ENCODE measurements around the gene HSPB8.

The HSPB8 gene

DNA sequence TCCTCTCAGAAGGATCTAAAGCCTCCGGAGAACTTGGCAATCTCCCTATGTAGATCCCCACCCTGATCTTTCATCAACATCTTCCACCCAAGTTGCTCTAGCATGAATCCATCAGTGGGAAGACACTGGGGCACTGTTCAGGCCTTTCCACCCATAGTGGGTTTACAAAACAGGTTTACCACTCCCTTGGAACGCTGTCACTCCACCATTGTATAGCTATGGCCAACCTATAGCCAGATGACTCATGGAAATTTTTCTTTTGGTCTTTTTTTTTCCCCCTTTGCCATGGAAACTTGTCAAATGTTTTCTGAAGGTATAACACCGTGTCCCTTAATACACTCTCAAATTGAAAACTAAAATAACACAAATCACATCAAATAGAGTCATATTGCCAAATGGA is 10.8 kb upstream of the HSPB8 start:
- no peak for DNase-seq (ENCODE audit: low read depth, low spot score)

DNA sequence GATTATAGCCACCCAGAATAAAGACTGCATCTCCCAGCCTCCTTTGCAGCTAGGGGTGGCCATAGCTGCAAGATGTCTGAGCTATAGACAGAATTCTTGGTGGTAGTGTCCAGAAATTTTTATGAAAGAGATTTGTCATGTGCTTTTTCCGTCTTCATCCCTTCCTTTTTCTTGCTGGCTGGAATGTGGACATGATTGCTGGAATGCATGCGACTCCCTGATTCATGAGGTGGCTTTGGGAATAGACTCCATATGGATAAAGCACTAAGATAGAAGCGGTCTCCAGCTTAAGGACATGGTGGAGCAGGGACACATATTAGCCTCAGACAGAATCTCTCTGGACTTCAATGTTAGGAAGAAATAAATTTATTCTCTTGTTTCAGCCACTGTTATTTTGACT is 10.0 kb upstream of the HSPB8 start:
- H3K4me3 ChIP-seq (ENCODE audit: low read length) = no peak overlapping the region
- no peak for DNase-seq (ENCODE audit: low read depth, low spot score)

More for the DNA sequence above, 10.8 kb upstream of the HSPB8 start:
- no peak overlapping the region for H3K4me3 ChIP-seq (ENCODE audit: low read length)

DNA sequence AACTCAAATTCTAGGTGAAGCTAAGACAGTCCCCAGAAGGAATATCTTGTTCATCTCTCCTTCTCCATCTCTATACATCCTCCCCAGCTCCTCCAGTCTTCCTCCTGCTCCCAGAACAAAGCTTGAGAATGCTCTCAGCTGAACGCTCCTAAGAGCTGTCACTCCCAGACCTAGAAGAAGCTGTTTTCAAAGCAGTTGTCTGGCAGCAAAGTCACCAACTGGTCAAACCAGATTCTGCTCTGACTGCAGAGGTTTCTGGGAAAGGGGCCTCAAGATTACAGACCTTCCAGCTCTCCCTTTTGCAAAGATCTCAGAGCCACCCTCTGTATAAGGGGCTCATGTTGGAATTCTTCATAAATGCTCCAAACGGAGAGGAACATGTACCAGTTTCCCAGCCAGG is 9.6 kb upstream of the HSPB8 start:
- no peak for DNase-seq (ENCODE audit: low read depth, low spot score)
- H3K4me3 ChIP-seq (ENCODE audit: low read length) = no peak overlapping the region

DNA sequence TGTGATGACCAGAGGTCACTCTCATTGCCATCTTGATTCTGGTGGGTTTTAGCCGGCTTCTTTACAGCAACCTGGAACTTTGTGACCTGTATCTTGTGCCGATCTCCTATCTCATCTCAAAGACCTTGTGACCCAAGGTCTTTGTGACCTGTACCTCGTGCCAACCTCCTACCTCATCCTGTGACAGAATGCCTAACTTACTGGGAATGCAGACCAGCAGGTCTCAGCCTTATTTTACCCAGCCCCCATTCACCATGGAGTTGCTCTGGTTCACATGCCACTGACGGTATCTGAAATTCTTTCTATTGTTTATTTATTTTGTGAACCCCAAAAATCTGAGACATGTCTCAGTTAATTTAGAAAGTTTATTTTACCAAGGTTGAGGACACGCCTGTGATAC is 7.4 kb upstream of the HSPB8 start:
- H3K4me3 ChIP-seq (ENCODE audit: low read length) = no peak overlapping the region

DNA sequence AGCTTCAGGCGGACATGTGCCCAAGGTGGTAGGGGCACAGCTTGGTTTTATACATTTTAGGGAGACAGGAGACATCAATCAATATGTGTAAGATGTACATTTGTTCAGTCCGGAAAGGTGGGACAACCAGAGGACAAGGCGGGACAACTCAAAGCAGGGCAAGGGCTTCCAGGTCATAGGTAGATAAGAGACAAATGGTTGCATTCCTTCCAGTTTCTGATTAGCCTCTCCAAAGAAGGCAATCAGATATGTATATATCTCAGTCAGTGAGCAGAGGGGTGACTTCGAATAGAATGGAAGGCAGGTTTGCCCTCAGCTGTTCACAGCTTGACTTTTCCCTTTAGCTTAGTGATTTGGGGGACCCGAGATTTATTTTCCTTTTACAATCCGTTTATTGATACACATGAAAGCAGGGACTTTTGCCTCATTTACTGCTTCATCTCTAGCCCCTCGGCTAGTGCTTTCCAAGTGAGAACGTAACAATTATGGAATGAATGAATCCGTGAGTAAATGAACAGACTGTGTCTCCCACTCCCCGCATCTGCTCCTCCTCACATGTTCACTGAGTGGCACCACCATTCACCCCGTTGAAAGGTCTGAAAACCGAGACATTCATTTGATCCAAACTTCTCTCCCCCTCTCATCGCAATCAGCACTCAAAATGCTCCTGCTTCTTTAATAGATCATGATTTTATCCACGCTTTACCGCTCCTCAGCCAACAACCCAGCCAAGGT is 6.9 kb upstream of the HSPB8 start:
- DNase-seq (ENCODE audit: low read depth, low spot score) = no peak

More for the DNA sequence above, 7.4 kb upstream of the HSPB8 start:
- no peak for DNase-seq (ENCODE audit: low read depth, low spot score)

DNA sequence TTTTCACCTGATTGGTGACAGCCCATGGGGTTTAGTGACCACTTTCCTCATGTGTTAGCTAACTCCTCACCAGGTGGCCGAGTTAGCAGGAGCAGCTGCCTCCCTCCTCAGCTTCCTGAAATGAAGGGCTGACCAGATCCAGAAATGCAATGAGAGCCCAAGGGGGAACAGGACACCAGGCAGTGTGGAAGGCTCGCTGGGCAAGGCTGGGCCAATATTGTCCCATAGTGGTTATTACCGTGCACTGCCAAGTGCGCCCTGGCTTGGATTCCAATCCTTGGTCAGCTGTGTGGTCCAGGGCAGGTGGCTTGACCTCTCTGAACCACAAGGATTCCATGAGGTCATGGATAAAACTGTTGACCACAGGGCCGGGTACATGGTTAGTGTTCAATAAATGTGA is 3.6 kb upstream of the HSPB8 start:
- DNase-seq (ENCODE audit: low read depth, low spot score) = no peak
- no peak overlapping the region for H3K4me3 ChIP-seq (ENCODE audit: low read length)

More for the DNA sequence above, 6.9 kb upstream of the HSPB8 start:
- no peak overlapping the region for H3K4me3 ChIP-seq (ENCODE audit: low read length)

DNA sequence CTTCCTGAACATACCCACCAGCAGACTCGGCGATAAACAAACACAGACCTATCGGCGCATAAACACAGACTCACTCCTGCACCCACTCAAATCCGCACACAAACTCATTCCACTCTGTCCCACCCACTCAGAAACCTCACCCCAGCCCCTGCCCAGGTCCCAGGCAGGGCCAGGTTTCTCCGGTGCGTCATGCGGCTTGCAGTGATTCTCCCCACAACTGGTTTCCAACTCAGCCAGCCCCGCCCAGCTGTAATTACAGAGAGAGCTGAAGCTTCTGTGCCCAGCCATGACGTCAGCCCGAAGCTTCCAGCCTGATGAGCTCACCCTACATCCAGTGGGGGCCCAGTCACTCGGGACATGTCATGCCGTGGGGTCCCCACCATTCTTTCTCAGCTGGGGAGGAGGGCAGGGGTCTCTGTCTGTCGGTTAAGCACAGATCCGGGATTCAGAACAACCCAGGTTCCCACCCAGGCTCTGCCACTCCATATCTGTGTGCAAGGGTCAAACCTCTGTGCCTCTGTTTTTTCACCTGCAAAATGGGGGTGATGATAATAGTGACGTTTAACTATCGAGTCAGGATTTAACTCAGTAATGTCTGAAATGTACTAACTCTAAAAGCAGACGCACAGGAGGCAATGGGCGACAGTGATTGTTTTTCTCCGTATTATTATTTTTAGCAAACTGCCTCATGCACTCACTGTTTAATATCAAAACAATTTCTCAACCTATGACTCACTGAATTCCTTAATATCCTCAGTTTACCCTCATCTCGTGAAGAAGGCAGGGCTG is 2.3 kb upstream of the HSPB8 start:
- H3K4me3 ChIP-seq (ENCODE audit: low read length) = no peak overlapping the region
- DNase-seq (ENCODE audit: low read depth, low spot score) = no peak

DNA sequence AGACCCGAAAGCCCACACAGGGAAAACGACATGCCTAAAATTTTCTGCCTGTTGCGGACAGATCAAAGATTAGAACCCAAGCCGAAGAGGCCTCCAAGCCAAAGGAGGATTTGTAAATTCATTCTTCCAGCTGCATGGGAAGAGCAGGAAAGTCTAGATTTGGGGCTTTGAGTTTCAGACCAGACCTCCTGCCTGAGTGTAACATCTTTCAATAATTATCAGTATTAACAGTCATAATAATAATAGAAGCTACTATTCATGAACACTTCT is 1.7 kb upstream of the HSPB8 start:
- no peak for DNase-seq (ENCODE audit: low read depth, low spot score)
- no peak overlapping the region for H3K4me3 ChIP-seq (ENCODE audit: low read length)

DNA sequence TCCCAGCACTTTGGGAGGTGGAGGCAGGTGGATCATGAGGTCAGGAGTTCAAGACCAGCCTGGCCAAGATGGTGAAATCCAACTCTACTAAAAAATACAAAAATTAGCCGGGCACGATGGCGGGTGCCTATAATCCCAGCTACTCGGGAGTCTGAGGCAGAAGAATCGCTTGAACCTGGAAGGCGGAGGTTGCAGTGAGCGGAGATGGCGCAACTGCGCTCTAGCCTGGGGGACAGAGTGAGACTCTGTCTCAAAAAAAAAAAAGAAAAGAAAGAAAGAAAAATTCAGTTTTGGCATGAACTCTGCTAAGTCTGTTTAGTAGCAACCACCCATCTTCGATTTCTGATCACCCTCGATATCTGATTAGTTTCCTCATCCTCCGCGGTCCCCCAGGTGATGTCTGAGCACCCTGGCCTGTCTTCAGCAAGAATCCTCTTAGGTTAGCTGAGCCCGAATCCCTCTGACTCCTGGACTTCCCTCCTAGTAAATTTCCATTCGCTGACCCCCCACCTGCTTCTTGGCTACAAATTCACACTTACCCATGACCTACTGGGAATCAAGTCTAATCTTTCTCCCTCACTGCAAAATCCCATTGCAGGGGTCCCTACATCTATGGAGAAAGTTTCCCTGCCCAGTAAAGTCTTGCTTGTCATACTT is 879 bp upstream of the HSPB8 start:
- no peak for DNase-seq (ENCODE audit: low read depth, low spot score)
- H3K4me3 ChIP-seq (ENCODE audit: low read length) = no peak overlapping the region

DNA sequence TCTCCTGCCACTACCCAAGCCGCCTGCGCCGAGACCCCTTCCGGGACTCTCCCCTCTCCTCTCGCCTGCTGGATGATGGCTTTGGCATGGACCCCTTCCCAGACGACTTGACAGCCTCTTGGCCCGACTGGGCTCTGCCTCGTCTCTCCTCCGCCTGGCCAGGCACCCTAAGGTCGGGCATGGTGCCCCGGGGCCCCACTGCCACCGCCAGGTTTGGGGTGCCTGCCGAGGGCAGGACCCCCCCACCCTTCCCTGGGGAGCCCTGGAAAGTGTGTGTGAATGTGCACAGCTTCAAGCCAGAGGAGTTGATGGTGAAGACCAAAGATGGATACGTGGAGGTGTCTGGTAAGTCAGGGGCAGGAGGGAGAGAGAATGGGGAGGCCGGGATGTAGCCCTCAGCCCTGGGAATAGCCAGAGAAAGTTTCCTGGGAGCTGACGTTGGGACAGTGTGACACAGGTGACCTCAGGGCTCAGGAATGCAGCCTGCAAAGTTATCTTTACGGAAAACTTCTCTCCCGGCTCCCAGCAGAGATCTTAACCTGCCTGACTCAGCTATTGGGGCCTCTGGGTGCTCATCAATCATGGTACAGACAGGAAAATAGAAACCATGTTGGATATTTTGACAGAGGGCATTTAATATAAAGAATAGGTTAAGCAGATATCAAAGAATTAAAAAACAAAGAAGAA is 747 bp downstream of the HSPB8 start:
- H3K4me3 ChIP-seq (ENCODE audit: low read length) = no peak overlapping the region
- no peak for DNase-seq (ENCODE audit: low read depth, low spot score)

DNA sequence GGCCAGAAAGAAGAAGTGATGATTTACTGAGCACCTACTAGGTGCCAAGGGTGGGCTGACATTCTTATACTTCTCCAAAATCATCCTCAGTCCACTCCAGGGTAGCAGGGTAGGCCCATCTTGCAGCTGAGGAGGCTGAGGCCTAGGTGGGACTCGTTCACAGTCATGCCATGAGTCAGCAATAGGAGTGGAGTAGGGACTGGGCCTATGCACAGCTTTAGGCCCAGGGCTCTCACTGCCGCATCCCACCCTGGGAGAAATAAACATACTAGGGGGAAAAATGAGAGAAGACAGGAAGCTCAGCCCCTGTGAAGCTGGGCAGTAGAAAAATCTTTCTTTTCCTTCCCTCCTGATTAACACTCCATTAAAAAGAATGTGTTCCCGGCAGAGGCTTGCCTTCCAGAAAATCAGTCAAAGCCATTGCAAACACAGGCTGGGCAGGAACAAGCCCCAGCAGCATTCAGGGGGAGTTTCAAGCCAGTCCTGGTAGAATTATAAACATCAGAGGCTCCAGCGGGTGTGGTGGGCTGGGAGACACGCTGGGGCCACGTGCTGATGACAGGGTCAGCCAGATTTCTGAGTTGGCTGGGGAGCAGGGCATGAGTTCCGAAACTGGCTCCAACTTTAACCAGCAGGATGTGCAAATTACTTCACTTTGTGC is 1.8 kb downstream of the HSPB8 start:
- DNase-seq (ENCODE audit: low read depth, low spot score) = no peak
- no peak overlapping the region for H3K4me3 ChIP-seq (ENCODE audit: low read length)

DNA sequence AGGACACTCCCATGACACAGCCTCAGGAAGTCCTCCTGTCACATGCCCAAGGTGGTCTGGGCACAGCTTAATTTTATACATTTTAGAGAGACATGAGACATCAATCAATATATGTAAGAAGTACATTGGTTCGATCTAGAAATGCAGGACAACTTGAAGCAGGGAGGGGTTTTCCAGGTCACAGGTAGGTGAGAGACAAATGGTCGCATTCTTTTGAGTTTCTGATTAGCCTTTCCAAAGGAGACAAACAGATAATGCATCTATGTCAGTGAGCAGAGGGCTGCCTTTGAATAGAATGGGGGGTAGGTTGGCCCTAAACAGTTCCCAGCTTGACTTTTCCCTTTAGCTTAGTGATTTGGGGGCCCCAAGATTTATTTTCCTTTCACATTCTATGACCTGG is 2.5 kb downstream of the HSPB8 start:
- DNase-seq (ENCODE audit: low read depth, low spot score) = no peak
- no peak overlapping the region for H3K4me3 ChIP-seq (ENCODE audit: low read length)

DNA sequence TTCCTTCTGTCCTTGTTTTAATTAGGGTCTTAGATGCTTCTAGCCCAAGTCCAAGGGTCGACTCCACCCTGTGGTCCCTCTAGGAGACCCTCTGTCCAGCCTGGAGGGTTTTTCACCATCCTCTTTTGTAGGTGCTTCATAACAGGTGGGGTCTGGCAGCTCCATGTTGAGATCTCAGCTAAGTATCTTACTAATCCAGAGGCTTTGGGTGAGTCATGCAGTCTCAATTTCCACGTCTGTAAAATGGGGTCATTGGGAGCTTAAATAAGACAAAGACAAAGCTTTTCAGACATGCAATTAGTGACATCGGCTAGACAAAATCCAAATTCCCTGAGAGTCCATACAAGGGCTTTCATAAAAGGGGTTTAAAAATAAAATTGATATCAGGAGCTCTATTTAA is 3.2 kb downstream of the HSPB8 start:
- DNase-seq (ENCODE audit: low read depth, low spot score) = no peak
- H3K4me3 ChIP-seq (ENCODE audit: low read length) = no peak overlapping the region

DNA sequence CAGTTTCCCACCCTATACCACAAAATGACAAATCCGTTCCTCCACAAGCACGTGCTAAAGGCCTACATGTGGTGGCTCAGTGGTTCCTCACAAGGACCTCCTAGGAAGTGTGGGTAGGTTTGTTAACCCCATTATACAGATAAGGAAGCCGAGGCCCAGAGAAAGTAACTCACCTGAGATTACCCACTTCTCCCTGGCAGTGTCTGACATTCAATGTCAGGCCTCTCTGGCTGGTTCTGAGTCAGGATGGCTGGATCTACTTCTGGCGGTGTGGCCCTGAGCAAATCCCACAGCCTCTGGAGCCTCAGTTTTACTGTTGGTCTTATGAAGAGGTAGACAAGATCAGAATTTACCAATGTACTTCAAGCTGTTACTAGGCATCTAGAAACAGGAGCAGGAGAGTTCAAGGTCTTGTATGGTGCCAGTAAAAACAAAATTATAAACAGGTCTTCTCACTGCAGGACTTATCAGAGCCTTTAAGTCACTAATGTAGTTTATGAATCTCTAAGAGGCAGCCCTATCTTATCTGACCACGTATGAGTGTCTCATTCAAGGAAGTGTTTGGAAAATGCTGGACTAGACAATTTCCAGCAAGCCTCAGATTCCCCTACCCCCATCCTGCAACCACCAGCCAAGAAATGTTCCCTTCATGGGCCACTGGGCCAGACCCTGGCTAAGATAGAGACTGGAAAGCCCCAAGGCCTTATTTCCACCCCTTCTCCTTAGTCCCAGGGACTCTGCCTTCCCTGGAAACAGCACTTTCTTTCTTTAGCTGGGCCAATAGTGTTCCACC is 4.2 kb downstream of the HSPB8 start:
- H3K4me3 ChIP-seq (ENCODE audit: low read length) = no peak overlapping the region
- peak; percentile 14 for DNase-seq (ENCODE audit: low read depth, low spot score)

DNA sequence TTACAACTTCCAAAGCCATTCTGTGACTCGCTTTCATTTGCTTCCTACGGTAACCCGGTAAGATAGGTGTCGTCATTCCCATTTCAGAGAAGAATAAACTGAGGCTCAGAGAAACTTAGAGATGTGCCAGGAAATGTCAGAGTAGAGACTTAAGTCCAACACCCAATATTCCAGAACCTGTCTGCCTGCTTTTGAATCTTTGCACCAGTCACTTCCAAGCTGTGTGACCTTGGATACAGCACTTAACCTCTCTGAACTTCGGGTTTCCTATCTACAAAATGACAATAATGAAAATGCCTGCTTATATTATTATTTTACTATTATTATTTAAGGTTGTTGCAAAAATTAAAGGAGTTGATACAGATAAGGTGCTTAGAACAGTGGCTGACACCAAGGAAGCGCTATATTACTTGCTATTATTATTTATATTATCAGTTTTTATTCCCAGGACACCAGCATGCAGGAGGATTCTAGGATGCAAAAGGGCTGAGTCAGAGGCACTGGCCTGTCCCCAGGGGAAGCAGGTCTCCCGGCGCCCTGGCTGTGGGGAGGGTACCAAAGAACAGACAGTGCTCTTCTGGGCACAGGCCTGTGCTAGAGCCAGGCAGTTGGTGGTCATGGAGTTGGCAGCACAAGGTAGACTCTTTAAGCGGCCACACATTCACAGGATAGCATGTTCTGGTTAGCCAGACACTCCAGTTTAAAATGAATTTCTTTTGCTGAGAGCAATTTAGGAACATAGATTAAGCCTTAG is 5.4 kb downstream of the HSPB8 start:
- DNase-seq (ENCODE audit: low read depth, low spot score) = no peak
- H3K4me3 ChIP-seq (ENCODE audit: low read length) = no peak overlapping the region

DNA sequence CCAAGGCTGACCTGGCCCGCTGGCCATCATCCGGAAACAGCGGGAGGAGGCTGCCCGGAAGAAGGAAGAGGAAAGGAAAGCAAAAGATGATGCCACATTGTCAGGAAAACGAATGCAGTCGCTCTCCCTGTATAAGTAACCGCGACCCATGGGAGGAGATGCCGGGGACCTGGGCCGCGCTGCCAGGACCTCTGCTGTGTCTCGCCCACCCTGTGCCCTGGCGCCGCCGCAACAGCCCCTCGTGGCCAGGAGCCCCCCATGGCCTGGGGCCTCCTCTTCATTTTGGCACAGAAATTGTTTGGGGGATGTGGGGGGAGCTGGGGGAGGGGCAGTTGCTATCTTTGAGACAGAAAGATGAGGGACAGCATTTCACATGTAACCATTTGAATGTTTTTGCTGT is 16.5 kb downstream of the HSPB8 start:
- DNase-seq (ENCODE audit: low read depth, low spot score) = no peak
- H3K4me3 ChIP-seq (ENCODE audit: low read length) = no peak overlapping the region

DNA sequence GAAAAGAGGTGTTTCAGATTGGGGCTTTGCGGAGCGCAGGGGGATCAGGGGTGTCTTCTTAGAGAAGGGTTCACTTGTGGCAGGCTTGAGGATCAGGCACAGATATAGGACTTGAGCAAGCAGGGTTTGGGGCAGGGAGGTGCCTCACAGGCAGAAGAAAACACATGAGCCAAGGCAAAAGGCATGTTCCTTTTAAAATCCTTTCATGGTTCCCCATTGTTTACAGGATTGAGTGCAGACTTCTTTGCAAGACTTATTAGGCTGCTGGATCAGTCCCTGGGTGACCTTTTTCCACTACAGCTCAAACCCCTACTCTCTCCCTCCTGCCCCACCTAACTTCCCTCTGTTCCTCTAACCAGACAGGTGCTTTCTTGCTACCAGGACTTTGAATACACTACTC is 19.7 kb downstream of the HSPB8 start:
- no peak for DNase-seq (ENCODE audit: low read depth, low spot score)
- H3K4me3 ChIP-seq (ENCODE audit: low read length) = no peak overlapping the region

DNA sequence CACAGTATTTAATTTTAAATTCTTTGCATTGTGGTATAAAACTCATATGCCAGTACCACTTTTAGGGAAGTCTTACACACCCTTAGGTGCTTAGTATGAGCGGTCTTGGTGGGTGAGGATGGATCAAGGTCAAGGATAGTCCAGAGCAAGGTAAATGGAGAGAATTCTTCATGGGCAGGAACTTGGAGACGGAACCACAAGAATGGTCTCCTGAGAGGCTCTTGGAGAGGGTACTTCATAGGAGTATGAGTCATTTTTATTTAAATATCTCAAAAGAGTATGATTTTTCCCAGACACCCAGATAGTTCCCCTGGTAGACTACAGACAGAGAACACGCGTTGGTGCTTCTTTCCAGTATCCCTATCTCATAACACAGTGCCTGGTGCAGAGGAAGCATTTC is 21.9 kb downstream of the HSPB8 start:
- DNase-seq (ENCODE audit: low read depth, low spot score) = no peak
- H3K4me3 ChIP-seq (ENCODE audit: low read length) = no peak overlapping the region
